GM18498 (cell line): ENCODE measurements around the gene CDK5R1.

Source experiments
- ATAC-seq: cut with Tn5 transposase; IDR thresholded peaks from one replicate; pipeline ENCODE4 v1.9.1; 2021; ENCODE audit warnings: mild to moderate bottlenecking, moderate library complexity; ENCODE audit not compliant: unreplicated experiment

Gene CDK5R1

DNA sequence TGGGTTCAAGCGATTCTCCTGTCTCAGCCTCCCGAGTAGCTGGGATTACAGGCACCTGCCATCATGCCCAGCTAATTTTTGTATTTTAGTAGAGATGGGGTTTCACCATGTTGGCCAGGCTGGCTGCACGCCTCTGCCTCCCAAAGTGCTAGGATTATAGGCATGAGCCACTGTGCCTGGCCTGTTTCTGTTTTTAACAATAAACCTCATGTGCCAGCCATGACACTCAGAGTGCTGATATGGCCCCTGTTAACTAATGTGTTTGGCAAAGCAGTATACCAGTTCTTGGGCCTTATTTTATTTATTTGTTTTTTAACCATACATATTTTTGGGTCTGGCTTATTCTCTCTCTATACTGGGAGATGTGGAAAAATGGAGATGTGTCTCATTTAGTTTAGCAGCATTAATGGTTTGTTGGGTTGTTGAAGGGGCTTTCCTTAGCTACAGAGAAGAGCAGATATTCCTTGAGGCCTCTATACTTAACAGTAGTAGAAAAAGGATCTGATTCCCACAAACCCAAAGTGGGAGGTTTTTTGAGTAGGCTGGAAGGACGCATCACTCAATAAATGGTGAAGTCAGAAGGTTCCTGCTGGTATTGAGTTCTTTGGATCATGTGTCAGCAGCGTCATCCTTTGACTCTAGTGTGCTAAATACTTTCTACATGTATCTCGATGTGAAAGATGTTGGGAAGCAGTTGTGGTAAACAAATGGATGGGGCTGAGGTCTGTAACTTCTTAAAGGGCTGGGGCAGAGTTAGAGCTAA, 16.2 kb upstream of the CDK5R1 start:
- ATAC-seq, result no peak

DNA sequence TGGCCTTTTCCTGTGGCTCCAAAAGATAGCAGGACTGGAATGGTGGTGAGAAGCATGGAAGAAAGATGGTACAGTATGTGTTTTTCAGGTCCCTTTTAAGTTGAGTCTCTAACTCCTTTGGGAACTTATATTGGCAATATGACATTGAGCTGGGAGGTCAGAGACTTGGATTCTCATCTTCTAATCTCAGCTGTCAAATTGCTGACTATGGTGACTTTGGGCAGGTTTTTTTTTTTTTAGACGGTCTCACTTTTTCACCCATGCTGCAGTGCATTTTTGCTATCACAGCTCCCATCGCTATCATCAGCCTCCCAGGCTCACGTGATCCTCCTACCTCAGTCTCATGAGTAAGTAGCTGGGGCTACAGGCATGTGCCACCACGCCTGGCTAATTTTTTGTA, 15.1 kb upstream of the CDK5R1 start:
- no peak for ATAC-seq

DNA sequence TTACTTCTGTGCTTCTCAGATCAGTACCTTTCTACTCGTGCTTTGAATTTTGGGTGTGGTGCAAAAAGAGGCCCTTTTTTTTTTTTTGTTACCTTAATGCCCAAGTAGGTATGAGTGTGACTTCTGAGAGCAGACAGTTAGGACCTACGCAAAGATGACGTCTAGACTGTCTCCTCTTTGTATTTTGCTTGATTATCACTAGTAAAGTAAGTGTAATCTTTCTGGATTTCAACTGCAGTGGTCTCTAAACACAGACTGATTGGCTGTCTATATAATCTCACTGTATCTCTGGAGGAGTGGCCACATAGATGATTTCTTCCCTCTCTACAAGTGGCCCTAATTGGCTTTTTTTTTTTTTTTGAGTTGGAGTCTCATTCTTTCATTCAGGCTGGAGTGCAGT, 11.5 kb upstream of the CDK5R1 start:
- ATAC-seq, result no peak

DNA sequence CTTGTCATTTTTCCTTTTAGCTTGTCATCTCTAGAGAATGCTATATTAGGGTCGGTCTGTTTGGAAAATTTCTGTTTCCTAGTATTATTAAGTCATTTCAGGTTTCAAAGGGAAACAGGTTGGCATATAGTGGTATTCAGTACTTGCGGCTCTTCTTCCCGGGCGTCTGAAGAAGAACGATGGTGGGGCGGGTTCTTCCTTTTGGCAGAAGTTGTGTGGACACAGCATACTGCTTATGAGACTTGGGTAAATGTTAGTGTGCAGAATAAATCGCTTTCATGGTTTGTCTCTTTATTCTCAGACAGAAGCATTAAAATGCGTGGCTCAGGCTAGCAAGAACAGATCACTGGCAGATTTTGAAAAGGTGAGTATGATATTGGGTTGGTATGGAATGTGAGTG, 9.6 kb upstream of the CDK5R1 start:
- no peak for ATAC-seq

DNA sequence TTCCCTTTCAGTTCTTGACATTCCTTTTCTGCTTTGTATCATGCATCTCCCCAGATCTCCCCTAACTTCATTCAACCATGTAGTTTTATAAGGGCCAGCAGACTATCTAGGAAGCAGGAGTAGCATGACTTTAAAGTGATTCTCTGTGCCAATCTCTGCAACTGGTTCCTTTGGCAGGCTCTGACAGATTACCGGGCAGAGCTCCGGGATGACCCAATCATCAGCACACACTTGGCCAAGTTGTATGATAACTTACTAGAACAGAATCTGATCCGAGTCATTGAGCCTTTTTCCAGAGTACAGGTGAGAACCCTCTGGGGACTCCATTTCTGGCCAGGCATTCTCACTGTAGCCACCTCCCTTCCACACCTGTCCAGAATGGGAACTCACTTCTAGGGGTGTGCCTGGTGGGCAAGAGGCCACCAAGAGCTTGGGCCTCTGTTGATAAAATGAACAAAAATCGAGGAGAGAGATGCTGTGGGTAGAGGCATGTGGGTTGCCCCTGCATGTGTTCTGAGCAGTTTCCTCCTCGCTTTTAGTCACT, 7.6 kb upstream of the CDK5R1 start:
- no peak for ATAC-seq

DNA sequence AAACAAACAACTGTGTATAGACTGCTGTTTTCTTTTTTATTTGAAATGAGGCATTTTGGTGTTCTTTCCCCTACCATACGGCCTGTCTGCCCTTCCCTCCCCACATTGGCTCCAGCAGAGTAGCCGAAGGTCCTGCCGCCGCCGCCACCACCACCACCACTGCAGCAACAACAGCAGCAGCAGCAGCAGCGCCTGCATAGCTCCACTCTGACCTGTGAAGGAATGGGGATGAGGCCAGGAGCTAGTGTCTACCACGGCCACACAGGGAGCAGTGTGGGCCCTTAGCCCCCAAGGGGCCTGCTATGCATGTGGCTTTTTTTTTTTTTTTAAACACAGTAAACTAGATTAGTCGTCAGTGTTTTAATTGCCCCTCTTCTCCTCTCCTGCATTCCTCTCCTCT, 5.6 kb upstream of the CDK5R1 start:
- ATAC-seq, result no peak

DNA sequence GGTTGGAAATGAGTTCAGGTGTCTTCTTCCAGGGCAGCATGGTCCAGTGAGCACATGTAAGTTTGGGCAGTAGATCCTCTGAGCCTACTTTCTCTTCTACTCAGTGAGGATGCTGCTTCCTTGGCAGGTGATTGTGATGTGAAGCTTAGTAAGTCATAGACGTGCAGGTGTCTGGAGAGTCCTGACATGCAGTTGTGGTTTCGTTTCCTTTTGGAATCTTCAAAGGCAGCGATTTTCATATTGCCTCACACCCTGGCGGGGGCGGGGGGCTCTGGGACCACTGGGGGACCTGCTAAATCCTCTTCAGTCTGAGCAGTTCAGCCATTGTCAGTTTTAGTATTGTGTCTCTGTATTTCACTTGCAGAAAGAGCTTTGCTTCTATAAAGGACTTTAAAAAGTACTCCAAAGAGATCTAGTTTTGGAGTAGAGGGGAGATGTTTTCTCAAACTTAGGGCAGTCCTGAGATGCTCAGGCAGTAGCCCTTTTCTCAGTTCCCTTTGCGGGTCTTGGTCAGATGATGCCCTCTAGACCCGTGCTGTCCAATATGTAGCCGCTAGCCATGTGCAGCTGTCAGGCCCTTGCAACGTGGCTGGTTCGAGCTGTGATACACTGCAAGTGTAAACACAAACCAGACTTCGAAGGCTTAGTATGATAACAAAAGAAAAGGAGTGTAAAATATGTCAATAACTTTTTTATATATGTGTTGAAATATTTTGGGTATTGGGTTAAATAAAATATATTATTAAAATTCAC, 4.0 kb upstream of the CDK5R1 start:
- ATAC-seq, result no peak

DNA sequence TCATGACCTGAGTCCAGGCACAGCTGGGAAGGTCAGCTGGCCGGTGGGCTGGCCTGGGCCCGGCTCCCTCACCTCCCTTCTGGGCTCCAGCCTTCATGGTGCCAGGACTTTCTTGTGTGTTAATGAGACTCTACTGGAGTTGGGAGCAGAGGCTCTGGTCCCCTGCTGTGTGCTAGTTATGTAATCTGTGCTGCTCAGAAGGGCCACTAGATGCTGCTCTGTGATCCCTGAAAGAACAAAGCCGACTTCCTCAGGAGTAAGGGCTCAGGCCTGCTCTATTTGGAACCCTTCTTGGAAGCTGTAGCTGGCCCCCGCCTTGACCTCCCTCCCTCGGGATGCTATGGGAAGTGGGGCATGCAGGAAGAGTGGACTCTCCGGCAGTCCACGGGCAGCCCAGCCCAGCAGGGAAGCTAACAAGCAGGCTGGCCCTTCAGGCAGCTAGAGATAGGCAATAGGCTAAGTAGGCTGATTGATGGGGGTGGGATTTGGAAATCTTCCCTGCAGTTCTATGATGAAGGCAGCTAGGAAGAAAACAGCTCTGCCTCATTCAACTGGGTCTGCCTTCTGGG, 3.3 kb upstream of the CDK5R1 start:
- no peak for ATAC-seq

DNA sequence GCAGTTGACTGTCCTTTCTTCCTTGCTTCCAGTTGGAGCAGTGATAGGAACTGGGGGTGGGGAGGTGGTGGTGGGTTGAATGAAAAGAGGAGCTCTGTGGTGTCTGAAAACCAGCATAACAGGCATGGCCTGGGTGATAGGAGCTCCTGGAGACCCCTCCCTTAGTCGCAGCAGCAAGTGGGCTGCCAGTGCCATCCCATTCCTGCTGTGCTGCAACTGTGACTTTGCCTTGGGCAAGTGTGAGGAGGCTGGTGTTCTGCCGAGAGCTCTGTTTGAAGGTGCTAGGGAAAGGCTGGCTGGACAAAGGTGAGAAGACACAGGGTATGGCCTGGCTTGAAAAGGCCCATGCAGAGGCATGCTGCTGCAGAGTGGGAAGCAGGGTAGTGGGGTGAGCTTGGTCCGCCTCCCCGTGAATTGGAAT, 2.7 kb upstream of the CDK5R1 start:
- no peak for ATAC-seq

DNA sequence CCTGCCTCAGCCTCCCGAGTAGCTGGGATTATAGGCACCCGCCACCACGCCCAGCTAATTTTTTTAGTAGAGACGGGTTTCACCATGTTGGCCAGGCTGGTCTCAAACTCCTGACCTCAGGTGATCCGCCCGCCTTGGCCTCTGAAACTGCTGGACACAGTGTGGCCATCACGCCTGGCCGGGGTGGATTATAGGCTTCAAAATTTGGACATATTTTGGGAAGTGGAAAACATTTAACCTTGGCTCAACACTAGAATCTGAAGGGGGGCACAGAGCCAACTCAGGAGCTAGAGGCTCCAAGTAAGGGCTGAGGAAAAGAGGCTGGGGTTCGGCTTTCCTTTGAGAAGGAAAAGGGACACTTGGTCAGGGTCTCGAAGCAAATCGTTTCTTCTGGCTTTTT, 2.2 kb upstream of the CDK5R1 start:
- ATAC-seq, result no peak

DNA sequence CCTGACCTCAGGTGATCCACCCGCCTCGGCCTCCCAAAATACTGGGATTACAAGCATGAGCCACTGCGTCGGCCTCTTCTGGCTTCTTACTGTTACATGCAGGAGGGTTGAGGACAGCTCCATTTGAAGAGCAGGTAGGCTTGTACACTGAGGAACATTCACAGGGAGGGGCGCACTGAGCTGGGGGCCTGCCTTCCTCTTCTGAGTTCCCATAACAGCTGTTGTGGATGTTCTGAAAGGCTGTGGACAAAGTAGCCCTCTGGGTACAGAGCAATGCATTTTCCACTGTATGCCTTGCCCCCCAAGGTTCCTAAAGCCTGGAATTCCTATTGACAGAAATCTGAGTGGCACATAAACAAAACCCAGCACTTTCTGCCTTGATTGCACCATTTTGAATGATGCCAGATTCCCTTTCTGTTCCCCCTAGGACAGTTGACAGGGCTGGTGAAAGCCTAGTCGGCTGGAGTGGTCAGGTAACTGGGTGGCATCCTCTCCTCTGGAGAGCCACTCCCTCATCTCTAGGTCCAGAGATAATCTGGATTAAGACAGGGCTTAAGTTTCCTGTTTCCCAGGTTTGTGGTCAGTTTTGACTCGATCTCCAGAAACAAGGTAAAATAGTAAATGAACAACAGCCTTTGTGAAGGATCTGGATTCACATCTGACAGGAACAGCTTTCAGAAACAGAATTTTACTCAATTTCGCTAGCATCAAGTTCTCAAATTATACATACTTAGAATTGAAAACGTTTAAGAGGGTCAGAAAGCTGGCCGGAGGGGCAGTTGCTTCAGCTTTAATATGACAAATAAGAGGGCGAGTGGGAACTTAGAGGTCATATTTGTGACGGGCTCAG, 1.3 kb upstream of the CDK5R1 start:
- no peak for ATAC-seq

DNA sequence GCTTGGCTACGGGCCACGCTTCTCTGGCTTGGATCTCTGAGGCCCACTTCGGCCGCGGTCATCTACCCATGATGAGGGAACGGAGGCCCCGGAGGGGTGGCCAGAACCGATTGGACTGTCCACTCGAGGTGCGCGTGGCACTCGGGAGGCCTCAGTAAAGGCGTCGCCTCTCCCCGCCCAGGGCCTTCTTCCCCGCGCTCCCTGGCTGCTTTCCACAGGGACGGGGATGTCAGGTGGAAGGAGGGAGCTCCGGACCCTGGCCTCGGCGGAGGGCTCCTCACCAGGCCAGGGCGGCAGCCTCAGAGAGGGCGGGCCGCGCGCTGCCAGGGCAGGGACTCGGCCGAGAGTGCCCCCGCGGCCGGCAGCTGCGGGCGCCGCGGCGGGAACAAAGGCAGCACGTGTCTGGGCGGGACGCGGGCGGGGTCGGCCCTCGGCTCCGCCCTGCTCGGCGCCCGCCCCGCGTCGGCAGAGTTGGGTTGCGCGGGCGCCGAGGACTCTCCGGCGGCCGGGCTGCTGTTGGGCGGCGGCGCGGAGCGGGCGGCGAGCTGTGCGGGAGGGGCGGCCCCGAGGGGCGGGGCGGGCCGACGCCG, 587 bp upstream of the CDK5R1 start:
- peak; percentile 61 for ATAC-seq

DNA sequence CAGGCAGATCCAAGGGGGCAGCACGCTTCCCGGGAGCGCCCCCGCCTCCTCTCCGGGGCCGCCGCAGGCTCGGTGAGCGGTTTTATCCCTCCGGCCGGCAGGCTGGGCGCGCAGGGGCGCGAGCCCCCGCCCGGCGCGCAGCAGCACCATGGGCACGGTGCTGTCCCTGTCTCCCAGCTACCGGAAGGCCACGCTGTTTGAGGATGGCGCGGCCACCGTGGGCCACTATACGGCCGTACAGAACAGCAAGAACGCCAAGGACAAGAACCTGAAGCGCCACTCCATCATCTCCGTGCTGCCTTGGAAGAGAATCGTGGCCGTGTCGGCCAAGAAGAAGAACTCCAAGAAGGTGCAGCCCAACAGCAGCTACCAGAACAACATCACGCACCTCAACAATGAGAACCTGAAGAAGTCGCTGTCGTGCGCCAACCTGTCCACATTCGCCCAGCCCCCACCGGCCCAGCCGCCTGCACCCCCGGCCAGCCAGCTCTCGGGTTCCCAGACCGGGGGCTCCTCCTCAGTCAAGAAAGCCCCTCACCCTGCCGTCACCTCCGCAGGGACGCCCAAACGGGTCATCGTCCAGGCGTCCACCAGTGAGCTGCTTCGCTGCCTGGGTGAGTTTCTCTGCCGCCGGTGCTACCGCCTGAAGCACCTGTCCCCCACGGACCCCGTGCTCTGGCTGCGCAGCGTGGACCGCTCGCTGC, 832 bp downstream of the CDK5R1 start:
- peak; percentile 15 for ATAC-seq

DNA sequence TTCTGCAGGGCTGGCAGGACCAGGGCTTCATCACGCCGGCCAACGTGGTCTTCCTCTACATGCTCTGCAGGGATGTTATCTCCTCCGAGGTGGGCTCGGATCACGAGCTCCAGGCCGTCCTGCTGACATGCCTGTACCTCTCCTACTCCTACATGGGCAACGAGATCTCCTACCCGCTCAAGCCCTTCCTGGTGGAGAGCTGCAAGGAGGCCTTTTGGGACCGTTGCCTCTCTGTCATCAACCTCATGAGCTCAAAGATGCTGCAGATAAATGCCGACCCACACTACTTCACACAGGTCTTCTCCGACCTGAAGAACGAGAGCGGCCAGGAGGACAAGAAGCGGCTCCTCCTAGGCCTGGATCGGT, 1.4 kb downstream of the CDK5R1 start:
- no peak for ATAC-seq

DNA sequence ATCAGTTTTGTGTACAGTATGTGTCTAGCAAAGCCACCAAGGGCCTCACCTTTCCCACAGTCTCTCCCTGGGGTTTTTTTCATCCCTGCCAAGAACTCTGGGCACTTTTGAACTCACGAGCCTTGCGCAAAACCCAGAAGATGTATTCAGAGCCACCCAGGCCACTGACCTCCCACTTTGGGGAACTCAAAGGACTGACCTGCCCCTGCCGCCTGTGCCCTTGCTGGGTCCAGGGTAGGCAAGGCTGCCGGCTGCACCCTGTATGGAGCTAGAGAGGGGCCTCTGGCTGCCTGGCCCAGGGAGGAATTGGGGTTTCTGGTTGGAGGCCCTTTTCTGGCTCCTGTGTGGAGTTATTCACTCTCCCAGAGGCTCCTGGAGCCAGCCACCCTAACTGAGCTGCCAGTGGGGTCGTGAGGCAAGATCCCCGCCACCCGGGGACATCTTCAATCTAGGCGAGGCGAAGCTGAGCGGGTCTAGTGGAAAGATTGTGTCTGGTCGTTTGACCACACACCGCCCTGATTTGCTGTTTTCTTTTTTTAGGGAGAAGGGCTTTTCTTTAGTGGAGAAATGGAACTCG, 1.9 kb downstream of the CDK5R1 start:
- ATAC-seq, result no peak

DNA sequence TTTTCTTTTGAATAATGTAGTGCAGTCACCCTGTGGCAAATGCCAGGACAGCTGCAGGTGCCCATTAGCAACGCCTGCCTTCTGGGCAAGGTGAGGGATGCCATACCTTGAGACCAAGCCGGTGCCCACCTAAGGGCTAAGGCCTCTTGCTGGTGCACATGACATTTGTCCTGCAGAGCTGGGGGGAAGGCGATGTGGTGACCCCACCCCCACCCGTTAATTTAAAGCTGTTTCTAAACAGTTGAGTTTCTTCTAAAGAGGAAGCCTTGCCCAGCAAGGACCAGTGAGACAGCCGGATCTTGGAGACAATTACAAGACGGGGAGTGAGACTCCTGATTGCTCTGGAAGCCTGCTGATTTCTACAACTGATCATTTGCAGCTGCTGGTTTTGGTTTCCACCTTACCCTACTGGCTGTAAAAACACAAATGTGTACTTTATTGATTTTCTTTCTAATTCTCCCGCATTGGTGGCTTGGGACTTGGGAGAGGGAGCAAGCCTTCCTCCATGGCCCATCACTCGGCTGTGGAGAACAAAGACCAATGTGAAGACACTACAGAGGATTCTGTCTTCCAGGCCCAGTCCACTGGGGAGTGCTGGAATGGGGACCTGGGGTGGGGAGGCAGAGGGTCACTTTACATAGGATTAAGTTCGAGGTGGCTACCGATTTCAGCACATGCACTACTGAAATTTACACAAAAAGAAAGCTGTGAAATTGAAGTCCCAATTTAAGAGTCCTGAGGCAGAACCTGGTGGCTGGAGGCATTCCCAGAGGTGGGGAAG, 2.7 kb downstream of the CDK5R1 start:
- ATAC-seq, result no peak

DNA sequence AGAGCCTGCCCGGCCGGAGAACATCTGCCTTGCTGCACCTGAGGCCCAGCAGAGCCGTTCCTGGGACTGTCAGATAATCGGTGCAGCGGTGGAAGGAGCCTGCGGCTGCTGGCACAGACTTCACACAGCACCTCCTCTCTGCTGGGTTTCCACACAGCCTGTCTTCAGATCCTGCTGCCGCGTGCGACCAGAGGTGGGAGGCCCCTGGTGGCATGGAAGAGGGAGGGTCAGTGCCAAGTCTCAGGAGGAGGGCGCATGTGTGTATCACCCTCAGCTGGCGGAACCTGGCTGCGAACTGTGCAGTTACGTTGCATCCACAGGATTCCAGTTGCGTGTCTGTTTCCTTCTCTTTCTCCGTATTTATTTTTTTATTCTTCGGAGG, 3.3 kb downstream of the CDK5R1 start:
- no peak for ATAC-seq

DNA sequence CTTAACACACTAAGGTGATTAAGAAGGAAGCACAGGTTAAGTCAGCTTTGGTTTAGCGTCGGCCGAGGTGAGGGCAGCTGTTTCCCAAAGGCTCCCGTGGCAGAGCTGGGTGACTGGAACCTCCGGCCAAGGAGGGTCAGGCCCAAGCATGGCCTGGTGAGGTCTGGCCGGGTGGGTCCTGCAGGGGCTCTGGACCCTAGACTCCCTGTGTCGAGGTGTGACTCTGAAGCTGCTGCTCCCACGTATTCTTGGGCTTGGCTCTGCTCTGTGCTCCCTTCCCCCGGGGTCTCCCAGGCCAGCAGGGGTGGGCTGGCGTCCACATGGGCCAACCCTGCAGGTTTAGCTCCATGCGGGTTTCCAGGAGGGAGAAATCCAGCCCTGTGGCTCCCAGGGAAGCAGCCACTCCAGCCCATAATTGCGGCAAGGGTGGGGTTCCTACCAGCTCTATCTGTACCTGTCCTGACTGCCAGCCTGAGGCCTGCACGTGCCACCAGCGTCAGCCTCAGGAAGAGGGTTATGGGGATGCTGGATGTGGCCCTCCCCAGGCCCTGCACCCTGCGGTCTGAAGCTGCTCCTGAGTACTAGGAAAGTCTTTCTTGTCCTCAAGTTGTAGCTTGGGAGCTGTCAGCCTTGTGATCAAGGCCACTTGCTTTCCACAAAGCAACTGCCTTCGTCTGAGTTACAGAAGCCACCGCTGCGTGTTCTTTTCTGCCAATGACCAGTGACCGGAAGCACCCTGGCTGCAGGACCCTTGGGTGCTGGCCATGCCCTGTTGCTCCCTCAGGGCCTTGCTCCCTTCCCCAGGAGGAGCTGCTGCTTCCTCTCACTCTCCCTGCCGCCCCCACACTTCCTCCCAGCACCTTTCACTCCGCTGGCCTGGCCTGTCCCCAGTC, 4.8 kb downstream of the CDK5R1 start:
- no peak for ATAC-seq
